CD4-positive, CD25-positive, alpha-beta regulatory T cell (primary cell): ENCODE measurements around the gene SHROOM3. TPM values are rescaled to one million over a fixed set of nuclear protein-coding genes. Genes with fewer than 3 reads are reported as not detected.

ENCODE experiments used
- ATAC-seq, 2 donors: fragments of 150-1000 bp; cut with Tn5 transposase; one replicate each; pipeline ENCODE4 v1.10.0; 2021; ENCODE audit warnings: low read depth in 2 of 2, moderate number of reproducible peaks in 2 of 2, moderate library complexity in 1 of 2
- DNase-seq, 3 donors: peaks; one replicate each; pipeline versions ENCODE4 v3.0.0 to v3.0.0-alpha.2; 2012 to 2022; ENCODE audit warnings: mixed read lengths in 1 of 3
- H3K27ac ChIP-seq: one replicate; pipeline ENCODE4 v1.7.0; 2013; ENCODE audit warnings: mild to moderate bottlenecking, low read length; ENCODE audit not compliant: insufficient read depth, poor library complexity, severe bottlenecking
- H3K27me3 ChIP-seq: one replicate; pipeline ENCODE4 v1.7.0; 2013; ENCODE audit warnings: low read length; ENCODE audit not compliant: control insufficient read depth, insufficient read depth
- H3K36me3 ChIP-seq: one replicate; pipeline ENCODE4 v1.7.0; 2013; ENCODE audit warnings: mild to moderate bottlenecking, low read length, moderate library complexity; ENCODE audit not compliant: control insufficient read depth, insufficient read depth
- H3K4me1 ChIP-seq: 2 replicates; pipeline ENCODE4 v1.7.0; 2013; ENCODE audit warnings: mild to moderate bottlenecking, low read length; ENCODE audit not compliant: insufficient read depth, control insufficient read depth, poor library complexity, severe bottlenecking
- H3K4me3 ChIP-seq: one replicate; pipeline ENCODE4 v1.7.0; 2013; ENCODE audit warnings: low read depth, mild to moderate bottlenecking, low read length, moderate library complexity
- H3K9me3 ChIP-seq, 2 experiments: 1 replicate in 1 of 2; 2 replicates in 1 of 2; pipeline ENCODE4 v1.7.0; 2013; ENCODE audit warnings: low read length in 2 of 2, mild to moderate bottlenecking in 1 of 2, moderate library complexity in 1 of 2; ENCODE audit not compliant: control insufficient read depth in 2 of 2
- H3K27ac Mint-ChIP-seq, 3 donors: one replicate each; pipeline ENCODE4 v1.8.0; 2020 to 2022; ENCODE audit warnings: mild to moderate bottlenecking in 3 of 3, mixed read lengths in 3 of 3, moderate library complexity in 2 of 3
- H3K27me3 Mint-ChIP-seq: one replicate; pipeline ENCODE4 v1.8.0; 2022; ENCODE audit warnings: mild to moderate bottlenecking, mixed read lengths
- H3K36me3 Mint-ChIP-seq: one replicate; pipeline ENCODE4 v1.8.0; 2020; ENCODE audit warnings: mixed read lengths
- H3K4me1 Mint-ChIP-seq, 4 donors: one replicate each; pipeline ENCODE4 v1.8.0; 2020 to 2022; ENCODE audit warnings: mixed read lengths in 4 of 4, mild to moderate bottlenecking in 1 of 4
- H3K4me3 Mint-ChIP-seq, 4 donors: one replicate each; pipeline ENCODE4 v1.8.0; 2020 to 2022; ENCODE audit warnings: mild to moderate bottlenecking in 4 of 4, mixed read lengths in 4 of 4, moderate library complexity in 3 of 4
- H3K9me3 Mint-ChIP-seq, 7 donors: one replicate each; pipeline ENCODE4 v1.8.0; 2020 to 2022; ENCODE audit warnings: mixed read lengths in 7 of 7, mild to moderate bottlenecking in 3 of 7, moderate library complexity in 2 of 7
- polyA plus RNA-seq, 4 donors: library from polyadenylated mRNA; unstranded; fragments of 300-500 nt; fragmentation: Illumina TruSeq; gene quantifications; one replicate each; pipeline ENCODE4 v1.2.3, GENCODE V29; 2021
- total RNA-seq: library from RNA; stranded (reverse); gene quantifications from one replicate; pipeline ENCODE4 v1.2.3, GENCODE V29; 2022

SHROOM3 gene
- total and polyA plus RNA-seq, 5 donors from 2014 or later: not detected

DNA sequence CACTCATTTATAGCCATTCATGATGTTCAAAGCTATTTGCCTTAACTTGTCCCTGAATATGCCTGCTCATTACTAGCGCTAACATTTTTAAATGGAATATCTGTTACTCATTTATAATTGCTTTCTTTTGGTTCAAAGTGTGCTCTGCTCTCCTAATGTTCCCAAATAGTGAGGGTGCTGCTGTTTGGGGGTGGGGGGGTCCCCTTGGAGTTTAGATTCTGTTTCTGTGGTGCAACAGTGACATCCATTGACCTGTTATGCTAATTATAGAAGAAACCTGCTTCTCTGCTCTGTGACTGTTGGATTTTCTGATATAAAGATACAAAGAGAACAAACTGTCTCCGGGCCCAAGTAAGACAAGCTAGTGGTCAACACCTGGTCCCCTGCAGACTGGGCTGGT lies 222.4 kb downstream of the SHROOM3 start:
- no peak for DNase-seq
- H3K27me3 ChIP-seq: no peaks in the 10 kb centered on the region
- H3K36me3 Mint-ChIP-seq: no peaks in the 10 kb centered on the region
- H3K4me1 Mint-ChIP-seq: no peaks in the 10 kb centered on the region
- no peaks in the 10 kb centered on the region for H3K9me3 ChIP-seq
- H3K27me3 Mint-ChIP-seq: peaks cover 7% of the 10 kb centered on the region
- no peak overlapping the region for H3K27ac Mint-ChIP-seq
- ATAC-seq: no peak
- no peaks in the 10 kb centered on the region for H3K9me3 Mint-ChIP-seq
- H3K4me1 ChIP-seq: no peaks in the 10 kb centered on the region
- no peak overlapping the region for H3K4me3 Mint-ChIP-seq
- no peak overlapping the region for H3K27ac ChIP-seq
- no peaks in the 10 kb centered on the region for H3K36me3 ChIP-seq
- H3K4me3 ChIP-seq: no peak overlapping the region

DNA sequence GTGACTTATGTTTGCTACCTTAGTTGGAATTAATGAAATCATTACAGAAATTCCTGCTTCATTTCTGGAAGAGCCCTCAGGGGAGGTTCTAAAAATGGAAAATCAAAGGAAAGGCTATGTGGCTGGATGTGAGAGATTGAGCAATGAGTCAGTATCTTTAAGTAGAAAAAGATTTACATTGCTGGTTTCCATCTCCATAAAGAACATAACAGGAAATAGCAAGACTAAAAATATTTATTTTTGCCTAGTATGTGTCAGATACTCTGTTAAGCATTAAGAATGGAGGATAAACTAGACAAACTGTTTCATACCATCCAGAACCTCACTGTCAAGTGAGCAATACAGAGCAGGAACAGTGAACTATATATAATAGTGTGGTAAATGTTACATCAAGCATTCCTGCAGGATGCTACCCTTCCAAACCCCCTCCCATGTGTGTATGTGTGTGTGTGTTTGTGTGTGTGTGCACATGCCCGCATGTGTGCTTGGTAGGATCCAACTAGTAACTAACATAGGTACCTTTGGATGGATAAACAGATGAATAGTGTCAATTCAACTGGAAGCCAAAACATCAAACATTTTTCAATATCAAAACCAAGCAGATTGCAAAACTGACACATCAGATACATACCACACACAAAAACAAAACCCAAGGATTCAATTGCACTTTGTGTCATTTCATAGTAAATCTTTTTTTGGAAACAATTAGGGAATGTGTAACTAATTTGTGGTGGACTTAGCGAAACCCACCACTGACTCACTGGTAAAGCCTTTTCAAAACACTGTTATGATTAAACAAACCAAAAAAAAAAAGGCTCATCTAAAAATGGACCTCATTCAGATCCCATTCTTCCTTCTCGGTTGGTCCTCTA lies 223.4 kb downstream of the SHROOM3 start:
- Mint-ChIP-seq H3K4me1 (no peaks in the 10 kb centered on the region), H3K9me3 (no peaks in the 10 kb centered on the region), H3K4me3 (no peak overlapping the region), H3K36me3 (no peaks in the 10 kb centered on the region), H3K27me3 (peaks cover 11% of the 10 kb centered on the region), H3K27ac (no peak overlapping the region)
- ATAC-seq (no peak), DNase-seq (no peak)
- H3K4me1 ChIP-seq: no peaks in the 10 kb centered on the region
- no peaks in the 10 kb centered on the region for H3K27me3 ChIP-seq
- no peak overlapping the region for H3K27ac ChIP-seq
- no peaks in the 10 kb centered on the region for H3K36me3 ChIP-seq
- no peak overlapping the region for H3K4me3 ChIP-seq
- H3K9me3 ChIP-seq: no peaks in the 10 kb centered on the region

DNA sequence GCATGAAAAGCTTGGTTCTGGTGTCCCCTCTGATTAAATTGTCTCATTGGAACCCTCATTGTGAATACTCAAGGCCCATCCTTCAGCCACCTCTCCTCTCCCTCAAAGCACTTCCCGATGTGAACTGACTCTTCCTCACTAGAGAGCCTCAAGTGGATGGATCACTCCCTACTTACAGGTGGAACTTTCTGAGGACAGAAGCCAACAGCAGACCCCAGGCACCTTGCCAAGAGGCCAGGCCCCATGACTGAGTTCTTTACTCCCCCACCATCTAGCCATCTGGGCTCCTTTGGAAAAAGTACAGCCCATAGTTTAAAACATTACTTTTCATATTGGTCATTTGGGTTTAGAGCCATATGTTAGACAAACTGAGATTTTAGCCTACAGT lies 224.1 kb downstream of the SHROOM3 start:
- H3K4me1 ChIP-seq: no peaks in the 10 kb centered on the region
- Mint-ChIP-seq H3K27me3 (peaks cover 11% of the 10 kb centered on the region), H3K27ac (no peak overlapping the region), H3K36me3 (no peaks in the 10 kb centered on the region), H3K9me3 (no peaks in the 10 kb centered on the region), H3K4me3 (no peak overlapping the region), H3K4me1 (no peaks in the 10 kb centered on the region)
- H3K27ac ChIP-seq: no peak overlapping the region
- no peaks in the 10 kb centered on the region for H3K36me3 ChIP-seq
- no peak for DNase-seq
- ATAC-seq: no peak
- no peaks in the 10 kb centered on the region for H3K9me3 ChIP-seq
- H3K27me3 ChIP-seq: no peaks in the 10 kb centered on the region
- no peak overlapping the region for H3K4me3 ChIP-seq

- DNase-seq (no peak), ATAC-seq (no peak)
- peaks cover 0 to 2% (median 0%) of the 10 kb centered on the region in 7 donors for H3K9me3 Mint-ChIP-seq
- no peak overlapping the region for H3K4me3 Mint-ChIP-seq
- peaks cover 0 to 5% (median 0%) of the 10 kb centered on the region in 4 donors for H3K4me1 Mint-ChIP-seq
- no peaks in the 10 kb centered on the region for H3K27me3 ChIP-seq
- no peaks in the 10 kb centered on the region for H3K9me3 ChIP-seq
- H3K27me3 Mint-ChIP-seq: peaks cover 11% of the 10 kb centered on the region
- no peaks in the 10 kb centered on the region for H3K36me3 Mint-ChIP-seq
- H3K4me3 ChIP-seq: no peak overlapping the region
- no peak overlapping the region for H3K27ac ChIP-seq
- no peaks in the 10 kb centered on the region for H3K36me3 ChIP-seq
- H3K27ac Mint-ChIP-seq: no peak overlapping the region
- no peaks in the 10 kb centered on the region for H3K4me1 ChIP-seq
Measured at GRCh38 chr4:76663824-76664223, 228.8 kb downstream of the SHROOM3 start.

- ATAC-seq: no peak
- Mint-ChIP-seq H3K36me3 (no peaks in the 10 kb centered on the region), H3K27ac (no peak overlapping the region), H3K9me3 (peaks cover 0 to 2% (median 0%) of the 10 kb centered on the region in 7 donors), H3K4me3 (no peak overlapping the region), H3K27me3 (peaks cover 11% of the 10 kb centered on the region), H3K4me1 (peaks cover 0 to 5% (median 0%) of the 10 kb centered on the region in 4 donors)
- Histone ChIP-seq H3K4me3 (no peak overlapping the region), H3K9me3 (no peaks in the 10 kb centered on the region), H3K27ac (no peak overlapping the region), H3K27me3 (no peaks in the 10 kb centered on the region), H3K36me3 (no peaks in the 10 kb centered on the region), H3K4me1 (no peaks in the 10 kb centered on the region)
- DNase-seq: no peak
Measured at GRCh38 chr4:76665153-76665552, 230.1 kb downstream of the SHROOM3 start.

GRCh38 chr4:76665721-76666120 lies 230.7 kb downstream of the SHROOM3 start:
- peaks cover 11% of the 10 kb centered on the region for H3K27me3 Mint-ChIP-seq
- H3K9me3 Mint-ChIP-seq: peaks cover 0 to 2% (median 0%) of the 10 kb centered on the region in 7 donors
- H3K4me3 ChIP-seq: no peak overlapping the region
- ATAC-seq: no peak
- H3K36me3 Mint-ChIP-seq: no peaks in the 10 kb centered on the region
- no peaks in the 10 kb centered on the region for H3K4me1 ChIP-seq
- DNase-seq: no peak
- no peak overlapping the region for H3K4me3 Mint-ChIP-seq
- no peaks in the 10 kb centered on the region for H3K36me3 ChIP-seq
- no peaks in the 10 kb centered on the region for H3K9me3 ChIP-seq
- H3K27ac Mint-ChIP-seq: no peak overlapping the region
- H3K27me3 ChIP-seq: no peaks in the 10 kb centered on the region
- no peak overlapping the region for H3K27ac ChIP-seq
- H3K4me1 Mint-ChIP-seq: peaks cover 0 to 5% (median 0%) of the 10 kb centered on the region in 4 donors

DNA sequence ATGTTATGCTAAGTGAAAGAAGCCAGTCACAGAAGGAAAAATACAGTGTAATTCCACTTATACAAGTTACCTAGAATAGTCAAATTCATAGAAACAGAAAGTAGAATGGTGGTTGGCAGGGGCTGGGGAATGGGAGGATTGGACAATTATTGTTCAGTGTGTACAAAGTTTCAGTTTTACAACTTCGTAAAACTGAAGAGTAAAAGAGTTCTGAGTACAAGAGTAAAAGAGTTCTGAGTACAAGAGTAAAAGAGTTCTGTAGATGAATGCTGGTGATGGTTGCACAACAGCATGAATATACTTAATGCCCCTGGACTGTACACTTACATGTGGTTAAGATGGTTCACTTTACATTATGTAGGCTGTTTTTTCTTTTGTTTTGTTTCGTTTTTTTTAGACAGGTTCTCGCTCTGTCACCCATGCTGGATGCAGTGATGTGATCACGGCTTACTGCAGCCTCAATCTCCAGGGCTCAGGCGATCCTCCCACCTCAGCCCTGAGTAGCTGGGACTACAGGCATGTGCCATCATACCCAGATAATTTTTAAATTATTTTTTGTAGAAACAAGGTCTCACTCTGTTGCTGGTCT lies 232.0 kb downstream of the SHROOM3 start:
- Mint-ChIP-seq H3K27me3 (peaks cover 10% of the 10 kb centered on the region), H3K36me3 (no peaks in the 10 kb centered on the region), H3K4me1 (peaks cover 0 to 5% (median 0%) of the 10 kb centered on the region in 4 donors), H3K4me3 (no peak overlapping the region), H3K9me3 (peaks cover 0 to 2% (median 0%) of the 10 kb centered on the region in 7 donors), H3K27ac (no peak overlapping the region)
- ATAC-seq: no peak
- no peaks in the 10 kb centered on the region for H3K36me3 ChIP-seq
- H3K27me3 ChIP-seq: no peaks in the 10 kb centered on the region
- no peaks in the 10 kb centered on the region for H3K9me3 ChIP-seq
- H3K4me3 ChIP-seq: no peak overlapping the region
- H3K27ac ChIP-seq: no peak overlapping the region
- peak in 1 of 3 donors; percentile 18 for DNase-seq
- H3K4me1 ChIP-seq: no peaks in the 10 kb centered on the region
